Measurements from ENCODE around the gene BORCS8.

BORCS8 gene

GRCh38 chr19:19232261-19232721, 40.3 kb upstream of the BORCS8 start:
- Histone ChIP-seq H3K36me3 (ENCODE audit: insufficient read depth, low read length) (no peaks in the 10 kb centered on the region), H3K9ac (ENCODE audit: low read depth, low read length, poor library complexity, severe bottlenecking) (no peak overlapping the region), H3F3A (ENCODE audit: low read depth) (no peaks in the 10 kb centered on the region), H3K9me3 (ENCODE audit: insufficient read depth, low read depth, low read length) (no peaks in the 10 kb centered on the region; the same call in 1 of the 2 replicates), H3K4me1 (ENCODE audit: insufficient read depth, low read length, poor library complexity, severe bottlenecking) (no peaks in the 10 kb centered on the region), H3K4me3 (ENCODE audit: low read length, poor library complexity, severe bottlenecking) (no peak overlapping the region), H4K20me1 (ENCODE audit: insufficient read depth, low read length, poor library complexity, severe bottlenecking) (no peaks in the 10 kb centered on the region), H3K27me3 (ENCODE audit: insufficient read depth, low read length, poor library complexity, severe bottlenecking) (no peaks in the 10 kb centered on the region), H3K79me2 (ENCODE audit: insufficient read depth, low read length) (no peaks in the 10 kb centered on the region), H2AFZ (ENCODE audit: low read length) (no peak overlapping the region), H3K9me2 (replicated peaks; ENCODE audit: low read depth, low read length) (no peaks in the 10 kb centered on the region), H3K4me2 (ENCODE audit: low read depth, low read length, poor library complexity, severe bottlenecking) (no peak overlapping the region)
- no peak for TF ChIP-seq EZH2phosphoT487 (IDR thresholded peaks at IDR 0.05; ENCODE audit: borderline replicate concordance)
- no peak for TF ChIP-seq CTCF (conservative IDR thresholded peaks at IDR 0.05; ENCODE audit: low read length)

- no peaks in the 10 kb centered on the region for H4K20me1 ChIP-seq (ENCODE audit: insufficient read depth, low read length, poor library complexity, severe bottlenecking)
- H3K4me2 ChIP-seq (ENCODE audit: low read depth, low read length, poor library complexity, severe bottlenecking): no peak overlapping the region
- H3K4me3 ChIP-seq (ENCODE audit: low read length, poor library complexity, severe bottlenecking): no peak overlapping the region
- H2AFZ ChIP-seq (ENCODE audit: low read length): no peak overlapping the region
- no peaks in the 10 kb centered on the region for H3K36me3 ChIP-seq (ENCODE audit: insufficient read depth, low read length)
- H3K27me3 ChIP-seq (ENCODE audit: insufficient read depth, low read length, poor library complexity, severe bottlenecking): no peaks in the 10 kb centered on the region
- no peaks in the 10 kb centered on the region for H3F3A ChIP-seq (ENCODE audit: low read depth)
- no peaks in the 10 kb centered on the region; the same call in 1 of the 2 replicates for H3K9me3 ChIP-seq (ENCODE audit: insufficient read depth, low read depth, low read length)
- no peak for TF ChIP-seq CTCF (conservative IDR thresholded peaks at IDR 0.05; ENCODE audit: low read length)
- TF ChIP-seq EZH2phosphoT487 (IDR thresholded peaks at IDR 0.05; ENCODE audit: borderline replicate concordance): no peak
- H3K4me1 ChIP-seq (ENCODE audit: insufficient read depth, low read length, poor library complexity, severe bottlenecking): no peaks in the 10 kb centered on the region
- H3K9me2 ChIP-seq (replicated peaks; ENCODE audit: low read depth, low read length): no peaks in the 10 kb centered on the region
- H3K9ac ChIP-seq (ENCODE audit: low read depth, low read length, poor library complexity, severe bottlenecking): no peak overlapping the region
- H3K79me2 ChIP-seq (ENCODE audit: insufficient read depth, low read length): no peaks in the 10 kb centered on the region
Observed at GRCh38 chr19:19230999-19231398, 39.0 kb upstream of the BORCS8 start.

- no peaks in the 10 kb centered on the region; the same call in 1 of the 2 replicates for H3K9me3 ChIP-seq (ENCODE audit: insufficient read depth, low read depth, low read length)
- no peak for TF ChIP-seq CTCF (conservative IDR thresholded peaks at IDR 0.05; ENCODE audit: low read length)
- TF ChIP-seq EZH2phosphoT487 (IDR thresholded peaks at IDR 0.05; ENCODE audit: borderline replicate concordance): no peak
Observed at GRCh38 chr19:19229701-19230100, 37.7 kb upstream of the BORCS8 start.

More at GRCh38 chr19:19229701-19230100, 37.7 kb upstream of the BORCS8 start:
- Histone ChIP-seq H3K36me3 (ENCODE audit: insufficient read depth, low read length) (no peaks in the 10 kb centered on the region), H3K79me2 (ENCODE audit: insufficient read depth, low read length) (no peaks in the 10 kb centered on the region), H3K4me3 (ENCODE audit: low read length, poor library complexity, severe bottlenecking) (no peak overlapping the region), H4K20me1 (ENCODE audit: insufficient read depth, low read length, poor library complexity, severe bottlenecking) (no peaks in the 10 kb centered on the region), H3K9me2 (replicated peaks; ENCODE audit: low read depth, low read length) (no peaks in the 10 kb centered on the region), H3K4me1 (ENCODE audit: insufficient read depth, low read length, poor library complexity, severe bottlenecking) (no peaks in the 10 kb centered on the region), H3K9ac (ENCODE audit: low read depth, low read length, poor library complexity, severe bottlenecking) (no peak overlapping the region), H2AFZ (ENCODE audit: low read length) (no peak overlapping the region), H3K27me3 (ENCODE audit: insufficient read depth, low read length, poor library complexity, severe bottlenecking) (no peaks in the 10 kb centered on the region), H3K4me2 (ENCODE audit: low read depth, low read length, poor library complexity, severe bottlenecking) (no peak overlapping the region), H3F3A (ENCODE audit: low read depth) (no peaks in the 10 kb centered on the region)
